ENCODE data around the gene UBE2C. TPM values are rescaled to one million over a fixed set of nuclear protein-coding genes. Genes with fewer than 3 reads are reported as not detected.

Gene UBE2C
- total and polyA plus RNA-seq, 12 donors: 0.79 to 43.3 (median 2.7) TPM

- Histone ChIP-seq H3K36me3 (replicated peaks in 1 of 2) (no peaks in the 10 kb centered on the region), H3K4me3 (no peak overlapping the region), H3K27me3 (no peaks in the 10 kb centered on the region), H3K27ac (no peak overlapping the region), H3K9me3 (replicated peaks in 1 of 3) (no peaks in the 10 kb centered on the region), H3K4me1 (replicated peaks in 1 of 2) (peaks cover 2 to 8% of the 10 kb centered on the region in 2 donors)
- TF ChIP-seq CTCF (IDR thresholded peaks at IDR 0.05) (no peak), POLR2A (IDR thresholded peaks at IDR 0.05) (no peak)
- 55 to 74% (median 61%) methylated on average over 3 of the region's 3 CpGs for WGBS, 4 donors
- intact Hi-C loops (cut with DNase I): no loop called here
- no peak for DNase-seq
These were observed 5.8 kb downstream of the UBE2C start for GRCh38 chr20:45818239-45818638.

GRCh38 chr20:45819466-45819865, 7.0 kb downstream of the UBE2C start:
- no peaks in the 10 kb centered on the region for H3K9me3 ChIP-seq (replicated peaks in 1 of 3)
- H3K4me3 ChIP-seq: no peak overlapping the region
- intact Hi-C loops (cut with DNase I): no loop called here
- peaks cover 3 to 18% of the 10 kb centered on the region in 2 donors for H3K4me1 ChIP-seq (replicated peaks in 1 of 2)
- no peaks in the 10 kb centered on the region for H3K36me3 ChIP-seq (replicated peaks in 1 of 2)
- WGBS, 4 donors: 93 to 100% (median 95%) methylated on average over 4 of the region's 4 CpGs
- no peaks in the 10 kb centered on the region for H3K27me3 ChIP-seq
- no peak for DNase-seq
- TF ChIP-seq CTCF (IDR thresholded peaks at IDR 0.05) (no peak), POLR2A (IDR thresholded peaks at IDR 0.05) (no peak)
- no peak overlapping the region for H3K27ac ChIP-seq

DNA sequence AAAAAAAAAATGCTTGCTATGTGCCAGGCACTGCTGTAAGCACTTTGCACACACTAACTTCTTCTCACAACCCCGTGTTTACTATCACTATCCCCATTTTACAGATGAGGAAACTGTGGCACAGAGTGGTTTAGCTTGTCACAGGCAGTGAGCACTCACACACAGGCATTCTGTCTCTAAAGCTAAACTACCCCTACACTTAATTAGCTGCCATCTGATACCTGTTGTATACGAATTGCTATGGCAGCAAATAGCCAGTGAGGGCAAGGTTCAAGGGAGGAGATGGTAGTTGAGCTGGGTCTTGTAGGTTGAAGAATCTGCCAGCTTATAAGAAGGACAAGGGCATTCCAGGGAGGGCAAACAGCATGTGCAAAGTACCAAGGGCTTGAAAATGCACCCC, 9.5 kb downstream of the UBE2C start:
- no peak for TF ChIP-seq CTCF (IDR thresholded peaks at IDR 0.05)
- TF ChIP-seq POLR2A (IDR thresholded peaks at IDR 0.05): no peak
- Histone ChIP-seq H3K4me1 (replicated peaks in 1 of 2) (peaks cover 8 to 29% of the 10 kb centered on the region in 2 donors), H3K4me3 (no peak overlapping the region), H3K27ac (no peak overlapping the region), H3K9me3 (replicated peaks in 1 of 3) (no peaks in the 10 kb centered on the region), H3K27me3 (no peaks in the 10 kb centered on the region), H3K36me3 (replicated peaks in 1 of 2) (no peaks in the 10 kb centered on the region)
- intact Hi-C loops (cut with DNase I): loop anchor here in 1 of 2 donors (5.0 kb wide), 1 partner anchor 140 kb away; no protein-coding TSS in a partner anchor
- DNase-seq: no peak
- WGBS, 4 donors: 49 to 69% (median 66%) methylated on average over 2 of the region's 2 CpGs

DNA sequence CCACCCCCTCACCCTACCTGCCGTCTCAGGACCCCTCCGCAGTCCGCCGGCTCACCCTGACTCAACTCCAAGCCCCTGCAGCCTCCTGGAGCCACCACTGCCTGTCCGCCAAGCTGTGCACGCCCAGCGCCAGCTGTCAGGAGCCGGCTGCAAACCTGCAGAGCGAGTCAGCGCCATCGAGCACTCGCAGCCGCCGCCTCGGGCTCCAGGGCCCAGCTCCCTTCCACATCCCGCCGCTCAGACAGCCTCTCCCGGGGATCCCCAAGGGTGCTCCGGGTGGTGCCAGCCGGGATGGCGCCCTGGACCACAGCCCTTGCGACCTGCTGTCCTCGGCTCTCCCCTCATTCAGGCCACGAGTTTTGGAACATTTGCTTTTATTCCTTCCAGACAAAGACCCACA, 10.4 kb downstream of the UBE2C start:
- 48 to 70% (median 50%) methylated on average over 6 to 24 of the region's 24 CpGs; no CpG with 5 or more reads in 1 of the 4 donors for WGBS, 4 donors
- no peaks in the 10 kb centered on the region for H3K27me3 ChIP-seq
- intact Hi-C loops (cut with DNase I): loop anchor here in 1 of 2 donors (5.0 kb wide), 1 partner anchor 139 kb away; no protein-coding TSS in a partner anchor
- no peaks in the 10 kb centered on the region for H3K36me3 ChIP-seq (replicated peaks in 1 of 2)
- peak in 1 of 7 donors; percentile 27 for DNase-seq
- H3K27ac ChIP-seq: no peak overlapping the region
- H3K9me3 ChIP-seq (replicated peaks in 1 of 3): no peaks in the 10 kb centered on the region
- peaks cover 9 to 29% of the 10 kb centered on the region in 2 donors for H3K4me1 ChIP-seq (replicated peaks in 1 of 2)
- H3K4me3 ChIP-seq: no peak overlapping the region
- TF ChIP-seq CTCF (IDR thresholded peaks at IDR 0.05) (no peak), POLR2A (IDR thresholded peaks at IDR 0.05) (no peak)
